HEK293 (cell line): Measurements from ENCODE around the gene RAF1.

Experiments
- GLIS2 ChIP-seq: fragments of 450-650 bp; formaldehyde crosslinking; IDR thresholded peaks from 2 replicates; pipeline ENCODE4 v1.5.1; 2016; ENCODE audit warnings: missing biosample characterization, missing genetic modification characterization
- HOXC10 ChIP-seq: sonication (generic); formaldehyde crosslinking; IDR thresholded peaks from 2 replicates; pipeline ENCODE4 v1.8.1; 2023; ENCODE audit warnings: mild to moderate bottlenecking, missing genetic modification reagents
- HOXD13 ChIP-seq: sonication (generic); formaldehyde crosslinking; IDR thresholded peaks from 2 replicates; pipeline ENCODE4 v1.8.0; 2022; ENCODE audit warnings: missing genetic modification reagents, borderline replicate concordance
- KLF1 ChIP-seq: fragments of 450-650 bp; formaldehyde crosslinking; IDR thresholded peaks from 2 replicates; pipeline ENCODE4 v1.5.1; 2016; ENCODE audit warnings: missing biosample characterization, missing genetic modification characterization
- KLF8 ChIP-seq: fragments of 450-650 bp; formaldehyde crosslinking; IDR thresholded peaks from 2 replicates; pipeline ENCODE4 v1.5.1; 2016; ENCODE audit warnings: missing biosample characterization, missing genetic modification characterization
- MYNN ChIP-seq: fragments of 450-650 bp; formaldehyde crosslinking; IDR thresholded peaks from 2 replicates; pipeline ENCODE4 v1.5.1; 2016; ENCODE audit warnings: missing biosample characterization, missing genetic modification characterization, borderline replicate concordance
- REPIN1 ChIP-seq: fragments of 450-650 bp; formaldehyde crosslinking; IDR thresholded peaks from 2 replicates; pipeline ENCODE4 v1.5.1; 2017; ENCODE audit warnings: missing biosample characterization, missing genetic modification characterization, low read depth
- SCRT1 ChIP-seq: fragments of 450-650 bp; formaldehyde crosslinking; IDR thresholded peaks from 2 replicates; pipeline ENCODE4 v1.5.1; 2016; ENCODE audit warnings: missing biosample characterization, missing genetic modification characterization, borderline replicate concordance
- SCRT2 ChIP-seq: fragments of 450-650 bp; formaldehyde crosslinking; IDR thresholded peaks from 2 replicates; pipeline ENCODE4 v1.5.1; 2016; ENCODE audit warnings: missing biosample characterization, missing genetic modification characterization
- SP7 ChIP-seq: fragments of 450-650 bp; formaldehyde crosslinking; IDR thresholded peaks from 2 replicates; pipeline ENCODE4 v1.5.1; 2016; ENCODE audit warnings: missing biosample characterization, missing genetic modification characterization
- ZBTB1 ChIP-seq: fragments of 450-650 bp; formaldehyde crosslinking; IDR thresholded peaks from 2 replicates; pipeline ENCODE4 v1.5.1; 2016; ENCODE audit warnings: missing biosample characterization, missing genetic modification characterization
- ZBTB21 ChIP-seq: fragments of 450-650 bp; formaldehyde crosslinking; IDR thresholded peaks from 2 replicates; pipeline ENCODE4 v1.5.1; 2017; ENCODE audit warnings: missing biosample characterization, missing genetic modification characterization
- ZBTB8A ChIP-seq: fragments of 450-650 bp; formaldehyde crosslinking; IDR thresholded peaks from 2 replicates; pipeline ENCODE4 v1.5.1; 2016; ENCODE audit warnings: missing biosample characterization, missing genetic modification characterization
- ZFHX2 ChIP-seq: fragments of 450-650 bp; formaldehyde crosslinking; conservative IDR thresholded peaks from 2 replicates; pipeline ENCODE4 v1.5.1; 2016; ENCODE audit warnings: missing biosample characterization, missing genetic modification characterization
- ZNF114 ChIP-seq: fragments of 450-650 bp; formaldehyde crosslinking; IDR thresholded peaks from 2 replicates; pipeline ENCODE4 v1.5.0; 2017; ENCODE audit warnings: missing biosample characterization, missing genetic modification characterization
- ZNF132 ChIP-seq: fragments of 450-650 bp; formaldehyde crosslinking; IDR thresholded peaks from 2 replicates; pipeline ENCODE4 v1.5.1; 2017; ENCODE audit warnings: missing biosample characterization, missing genetic modification characterization, borderline replicate concordance
- ZNF2 ChIP-seq: fragments of 450-650 bp; formaldehyde crosslinking; IDR thresholded peaks from 2 replicates; pipeline ENCODE4 v1.5.1; 2016; ENCODE audit warnings: missing biosample characterization, missing genetic modification characterization
- ZNF248 ChIP-seq: fragments of 450-650 bp; formaldehyde crosslinking; IDR thresholded peaks from 2 replicates; pipeline ENCODE4 v1.5.1; 2017; ENCODE audit warnings: missing biosample characterization, missing genetic modification characterization
- ZNF292 ChIP-seq: fragments of 450-650 bp; formaldehyde crosslinking; IDR thresholded peaks from 2 replicates; pipeline ENCODE4 v1.5.1; 2016; ENCODE audit warnings: low read depth, missing biosample characterization, missing genetic modification characterization, borderline replicate concordance
- ZNF366 ChIP-seq: fragments of 450-650 bp; formaldehyde crosslinking; conservative IDR thresholded peaks from 2 replicates; pipeline ENCODE4 v1.5.1; 2016; ENCODE audit warnings: missing biosample characterization, missing genetic modification characterization
- ZNF433 ChIP-seq: fragments of 450-650 bp; formaldehyde crosslinking; IDR thresholded peaks from 2 replicates; pipeline ENCODE4 v1.5.1; 2016; ENCODE audit warnings: missing biosample characterization, missing genetic modification characterization, low read depth
- ZNF48 ChIP-seq: fragments of 450-650 bp; formaldehyde crosslinking; IDR thresholded peaks from 2 replicates; pipeline ENCODE4 v1.5.1; 2016; ENCODE audit warnings: missing biosample characterization, missing genetic modification characterization
- ZNF514 ChIP-seq: fragments of 450-650 bp; formaldehyde crosslinking; IDR thresholded peaks from 2 replicates; pipeline ENCODE4 v1.5.1; 2016; ENCODE audit warnings: missing biosample characterization, missing genetic modification characterization
- ZNF530 ChIP-seq: fragments of 450-650 bp; formaldehyde crosslinking; IDR thresholded peaks from 2 replicates; pipeline ENCODE4 v1.5.1; 2016; ENCODE audit warnings: low read depth, missing biosample characterization, missing genetic modification characterization
- ZNF610 ChIP-seq: fragments of 450-650 bp; formaldehyde crosslinking; IDR thresholded peaks from 2 replicates; pipeline ENCODE4 v1.5.1; 2016; ENCODE audit warnings: missing biosample characterization, missing genetic modification characterization, borderline replicate concordance
- ZNF626 ChIP-seq: fragments of 450-650 bp; sonication (Bioruptor Pico); formaldehyde crosslinking; IDR thresholded peaks from 2 replicates; pipeline ENCODE4 v1.5.1; 2018; ENCODE audit warnings: missing biosample characterization, missing genetic modification characterization, inconsistent platforms
- ZNF629 ChIP-seq: fragments of 450-650 bp; formaldehyde crosslinking; IDR thresholded peaks from 2 replicates; pipeline ENCODE4 v1.5.1; 2017; ENCODE audit warnings: missing biosample characterization, missing genetic modification characterization
- ZNF701 ChIP-seq: fragments of 450-650 bp; formaldehyde crosslinking; IDR thresholded peaks from 2 replicates; pipeline ENCODE4 v1.5.1; 2016; ENCODE audit warnings: missing biosample characterization, missing genetic modification characterization
- ZNF747 ChIP-seq: fragments of 450-650 bp; formaldehyde crosslinking; IDR thresholded peaks from 2 replicates; pipeline ENCODE4 v1.5.1; 2016; ENCODE audit warnings: missing biosample characterization, missing genetic modification characterization
- ZNF76 ChIP-seq: fragments of 450-650 bp; formaldehyde crosslinking; IDR thresholded peaks from 2 replicates; pipeline ENCODE4; 2016; ENCODE audit warnings: low read depth, missing biosample characterization, missing genetic modification characterization, borderline replicate concordance
- ZSCAN16 ChIP-seq: fragments of 450-650 bp; formaldehyde crosslinking; IDR thresholded peaks from 2 replicates; pipeline ENCODE4 v1.5.1; 2016; ENCODE audit warnings: missing biosample characterization, missing genetic modification characterization
- TF ChIP-seq, protein P1 (sequence below): fragments of 450-650 bp; formaldehyde crosslinking; IDR thresholded peaks from 2 replicates; pipeline ENCODE4 v1.5.1; 2017; ENCODE audit warnings: missing biosample characterization, missing genetic modification characterization
- TF ChIP-seq, protein P2 (sequence below): fragments of 450-650 bp; formaldehyde crosslinking; IDR thresholded peaks from 2 replicates; pipeline ENCODE4 v1.5.1; 2016; ENCODE audit warnings: missing biosample characterization, missing genetic modification characterization
- TF ChIP-seq, protein P3 (sequence below): fragments of 450-650 bp; formaldehyde crosslinking; IDR thresholded peaks from 2 replicates; pipeline ENCODE4 v1.5.1; 2016; ENCODE audit warnings: missing biosample characterization, missing genetic modification characterization

RAF1 gene

DNA sequence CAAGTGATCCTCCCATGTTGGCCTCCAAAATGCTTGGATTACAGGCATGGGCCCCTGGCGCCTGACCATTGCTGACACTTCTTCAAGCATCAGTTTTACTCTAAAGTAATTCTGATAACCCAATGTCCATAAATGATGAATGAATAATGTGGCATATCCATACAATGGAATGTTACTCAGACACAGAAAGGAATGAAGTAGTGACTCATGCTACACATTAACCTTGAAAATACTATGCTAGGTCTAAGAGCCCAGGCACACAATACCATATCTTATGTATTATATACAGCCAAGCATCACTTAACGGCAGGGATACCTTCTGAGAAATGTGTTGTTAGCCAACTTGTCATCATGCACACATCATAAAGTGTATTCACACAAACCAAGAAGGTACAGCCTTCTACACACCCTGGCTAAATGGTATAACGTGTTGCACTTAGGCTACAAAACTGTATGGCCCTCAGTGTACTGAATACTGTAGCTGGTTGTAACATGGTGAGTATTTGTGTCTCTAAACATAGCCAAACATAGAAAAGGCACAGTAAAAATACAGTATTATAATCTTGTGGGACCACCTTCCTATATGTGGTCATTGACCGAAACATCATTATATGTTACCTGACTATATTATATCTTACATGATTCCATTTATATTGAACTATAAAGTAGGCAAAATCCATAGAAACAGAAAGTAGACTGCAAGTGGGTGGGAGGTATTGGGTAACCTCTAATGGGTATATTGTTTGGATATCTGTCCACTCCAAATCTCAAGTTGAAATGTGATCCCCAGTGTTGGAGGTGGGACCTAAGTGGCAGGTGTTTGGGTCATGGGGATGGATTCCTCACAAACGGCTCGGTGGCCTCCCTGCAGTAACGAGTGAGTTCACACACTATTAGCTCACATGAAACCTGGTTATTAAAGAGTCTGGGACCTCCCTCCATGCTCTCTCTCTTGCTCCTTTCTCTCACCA, 75.6 kb downstream of the RAF1 start (continued):
- TF ChIP-seq ZFHX2 (tag by site-specific recombination) (0 out of 2 replicates have a peak, but pooled peaks have one; percentile 33), ZNF626 (tag by site-specific recombination) (no peak), KLF8 (tag by site-specific recombination) (no peak), ZNF248 (tag by site-specific recombination) (no peak), ZNF701 (tag by site-specific recombination) (no peak), SCRT2 (tag by site-specific recombination) (peak; percentile 64), ZBTB8A (no peak), ZNF610 (tag by site-specific recombination) (no peak), ZNF292 (tag by site-specific recombination) (no peak), KLF1 (no peak), ZNF747 (tag by site-specific recombination) (no peak), ZSCAN16 (tag by site-specific recombination) (no peak), HOXD13 (CRISPR knock-in tag) (no peak), ZNF76 (tag by site-specific recombination) (no peak), ZNF2 (tag by site-specific recombination) (no peak), GLIS2 (tag by site-specific recombination) (0 out of 2 replicates have a peak, but pooled peaks have one; percentile 14), ZNF433 (tag by site-specific recombination) (no peak), ZNF629 (no peak), REPIN1 (no peak), ZNF366 (no peak), SCRT1 (peak; percentile 53; the same call in 1 of the 2 replicates), HOXC10 (CRISPR knock-in tag) (no peak), ZNF48 (tag by site-specific recombination) (no peak), ZNF514 (no peak), ZBTB1 (no peak), ZNF530 (tag by site-specific recombination) (no peak), ZNF114 (tag by site-specific recombination) (no peak), SP7 (peak; percentile 90), ZBTB21 (tag by site-specific recombination) (no peak), MYNN (tag by site-specific recombination) (no peak), ZNF132 (tag by site-specific recombination) (no peak)
- TF ChIP-seq, protein P1, sequence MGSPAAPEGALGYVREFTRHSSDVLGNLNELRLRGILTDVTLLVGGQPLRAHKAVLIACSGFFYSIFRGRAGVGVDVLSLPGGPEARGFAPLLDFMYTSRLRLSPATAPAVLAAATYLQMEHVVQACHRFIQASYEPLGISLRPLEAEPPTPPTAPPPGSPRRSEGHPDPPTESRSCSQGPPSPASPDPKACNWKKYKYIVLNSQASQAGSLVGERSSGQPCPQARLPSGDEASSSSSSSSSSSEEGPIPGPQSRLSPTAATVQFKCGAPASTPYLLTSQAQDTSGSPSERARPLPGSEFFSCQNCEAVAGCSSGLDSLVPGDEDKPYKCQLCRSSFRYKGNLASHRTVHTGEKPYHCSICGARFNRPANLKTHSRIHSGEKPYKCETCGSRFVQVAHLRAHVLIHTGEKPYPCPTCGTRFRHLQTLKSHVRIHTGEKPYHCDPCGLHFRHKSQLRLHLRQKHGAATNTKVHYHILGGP (tag by site-specific recombination), result no peak
- TF ChIP-seq, protein P2, sequence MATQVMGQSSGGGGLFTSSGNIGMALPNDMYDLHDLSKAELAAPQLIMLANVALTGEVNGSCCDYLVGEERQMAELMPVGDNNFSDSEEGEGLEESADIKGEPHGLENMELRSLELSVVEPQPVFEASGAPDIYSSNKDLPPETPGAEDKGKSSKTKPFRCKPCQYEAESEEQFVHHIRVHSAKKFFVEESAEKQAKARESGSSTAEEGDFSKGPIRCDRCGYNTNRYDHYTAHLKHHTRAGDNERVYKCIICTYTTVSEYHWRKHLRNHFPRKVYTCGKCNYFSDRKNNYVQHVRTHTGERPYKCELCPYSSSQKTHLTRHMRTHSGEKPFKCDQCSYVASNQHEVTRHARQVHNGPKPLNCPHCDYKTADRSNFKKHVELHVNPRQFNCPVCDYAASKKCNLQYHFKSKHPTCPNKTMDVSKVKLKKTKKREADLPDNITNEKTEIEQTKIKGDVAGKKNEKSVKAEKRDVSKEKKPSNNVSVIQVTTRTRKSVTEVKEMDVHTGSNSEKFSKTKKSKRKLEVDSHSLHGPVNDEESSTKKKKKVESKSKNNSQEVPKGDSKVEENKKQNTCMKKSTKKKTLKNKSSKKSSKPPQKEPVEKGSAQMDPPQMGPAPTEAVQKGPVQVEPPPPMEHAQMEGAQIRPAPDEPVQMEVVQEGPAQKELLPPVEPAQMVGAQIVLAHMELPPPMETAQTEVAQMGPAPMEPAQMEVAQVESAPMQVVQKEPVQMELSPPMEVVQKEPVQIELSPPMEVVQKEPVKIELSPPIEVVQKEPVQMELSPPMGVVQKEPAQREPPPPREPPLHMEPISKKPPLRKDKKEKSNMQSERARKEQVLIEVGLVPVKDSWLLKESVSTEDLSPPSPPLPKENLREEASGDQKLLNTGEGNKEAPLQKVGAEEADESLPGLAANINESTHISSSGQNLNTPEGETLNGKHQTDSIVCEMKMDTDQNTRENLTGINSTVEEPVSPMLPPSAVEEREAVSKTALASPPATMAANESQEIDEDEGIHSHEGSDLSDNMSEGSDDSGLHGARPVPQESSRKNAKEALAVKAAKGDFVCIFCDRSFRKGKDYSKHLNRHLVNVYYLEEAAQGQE, result no peak
- TF ChIP-seq, protein P3, sequence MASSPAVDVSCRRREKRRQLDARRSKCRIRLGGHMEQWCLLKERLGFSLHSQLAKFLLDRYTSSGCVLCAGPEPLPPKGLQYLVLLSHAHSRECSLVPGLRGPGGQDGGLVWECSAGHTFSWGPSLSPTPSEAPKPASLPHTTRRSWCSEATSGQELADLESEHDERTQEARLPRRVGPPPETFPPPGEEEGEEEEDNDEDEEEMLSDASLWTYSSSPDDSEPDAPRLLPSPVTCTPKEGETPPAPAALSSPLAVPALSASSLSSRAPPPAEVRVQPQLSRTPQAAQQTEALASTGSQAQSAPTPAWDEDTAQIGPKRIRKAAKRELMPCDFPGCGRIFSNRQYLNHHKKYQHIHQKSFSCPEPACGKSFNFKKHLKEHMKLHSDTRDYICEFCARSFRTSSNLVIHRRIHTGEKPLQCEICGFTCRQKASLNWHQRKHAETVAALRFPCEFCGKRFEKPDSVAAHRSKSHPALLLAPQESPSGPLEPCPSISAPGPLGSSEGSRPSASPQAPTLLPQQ (tag by site-specific recombination), result no peak
